Gastrocnemius medialis (tissue), 4 donors: ENCODE data around the gene SCNN1A.

Source experiments
- POLR2A ChIP-seq, 2 donors: fragments of 450-650 bp; IDR thresholded peaks; one replicate each; pipeline ENCODE4 v1.6.1; 2017; ENCODE audit warnings: antibody characterized with exemption in 2 of 2, mild to moderate bottlenecking in 2 of 2, moderate library complexity in 2 of 2
- TF ChIP-seq, protein P1 (sequence below), 5 experiments: fragments of 450-650 bp in 3 of 5; fragments of 200-600 bp in 2 of 5; sonication (generic) in 2 of 5; IDR thresholded peaks in 4 of 5; conservative IDR thresholded peaks in 1 of 5; 1 replicate in 4 of 5; 2 replicates in 1 of 5; pipeline ENCODE4 v1.5.1; 2016 to 2019; ENCODE audit warnings: antibody characterized with exemption in 5 of 5, mild to moderate bottlenecking in 3 of 5, moderate library complexity in 3 of 5

DNA sequence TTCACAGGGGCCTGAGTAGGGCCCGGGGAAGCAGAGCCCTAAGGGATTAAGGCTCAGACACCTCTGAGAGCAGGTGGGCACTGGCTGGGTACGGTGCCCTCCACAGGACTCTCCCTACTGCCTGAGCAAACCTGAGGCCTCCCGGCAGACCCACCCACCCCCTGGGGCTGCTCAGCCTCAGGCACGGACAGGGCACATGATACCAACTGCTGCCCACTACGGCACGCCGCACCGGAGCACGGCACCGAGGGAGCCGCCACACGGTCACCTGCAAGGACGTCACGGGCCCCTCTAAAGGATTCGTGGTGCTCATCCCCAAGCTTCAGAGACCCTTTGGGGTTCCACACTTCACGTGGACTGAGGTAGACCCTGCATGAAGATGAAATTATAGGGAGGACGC, 15.7 kb upstream of the SCNN1A start:
- TF ChIP-seq, protein P1, sequence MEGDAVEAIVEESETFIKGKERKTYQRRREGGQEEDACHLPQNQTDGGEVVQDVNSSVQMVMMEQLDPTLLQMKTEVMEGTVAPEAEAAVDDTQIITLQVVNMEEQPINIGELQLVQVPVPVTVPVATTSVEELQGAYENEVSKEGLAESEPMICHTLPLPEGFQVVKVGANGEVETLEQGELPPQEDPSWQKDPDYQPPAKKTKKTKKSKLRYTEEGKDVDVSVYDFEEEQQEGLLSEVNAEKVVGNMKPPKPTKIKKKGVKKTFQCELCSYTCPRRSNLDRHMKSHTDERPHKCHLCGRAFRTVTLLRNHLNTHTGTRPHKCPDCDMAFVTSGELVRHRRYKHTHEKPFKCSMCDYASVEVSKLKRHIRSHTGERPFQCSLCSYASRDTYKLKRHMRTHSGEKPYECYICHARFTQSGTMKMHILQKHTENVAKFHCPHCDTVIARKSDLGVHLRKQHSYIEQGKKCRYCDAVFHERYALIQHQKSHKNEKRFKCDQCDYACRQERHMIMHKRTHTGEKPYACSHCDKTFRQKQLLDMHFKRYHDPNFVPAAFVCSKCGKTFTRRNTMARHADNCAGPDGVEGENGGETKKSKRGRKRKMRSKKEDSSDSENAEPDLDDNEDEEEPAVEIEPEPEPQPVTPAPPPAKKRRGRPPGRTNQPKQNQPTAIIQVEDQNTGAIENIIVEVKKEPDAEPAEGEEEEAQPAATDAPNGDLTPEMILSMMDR (IDR thresholded peaks at IDR 0.05 in 4 of 5, conservative IDR thresholded peaks at IDR 0.05 in 1 of 5) = no peak
- no peak for TF ChIP-seq POLR2A (IDR thresholded peaks at IDR 0.05)
